Cardiac fibroblast (primary cell): Measurements from ENCODE around the gene CEP170B.

Source experiments
- DNase-seq, 2 donors: peaks; one replicate each; pipeline versions ENCODE4 v3.0.0 to v3.0.0-alpha.2; 2010; ENCODE audit warnings: low read depth in 2 of 2
- H3K4me3 ChIP-seq, 2 donors: replicated peaks in 1 of 2; 1 replicate in 1 of 2; 2 replicates in 1 of 2; pipeline ENCODE4 v1.5.1; 2011; ENCODE audit warnings: low read depth in 2 of 2, low read length in 2 of 2, mild to moderate bottlenecking in 2 of 2, moderate library complexity in 1 of 2
- CTCF ChIP-seq: IDR thresholded peaks from one replicate; pipeline ENCODE4 v1.5.1; 2011; ENCODE audit warnings: low read depth, mild to moderate bottlenecking, low read length, inconsistent platforms

CEP170B gene

GRCh38 chr14:104844306-104845032 lies 20.6 kb upstream of the CEP170B start:
- H3K4me3 ChIP-seq, result no peak overlapping the region
- TF ChIP-seq CTCF, result no peak

GRCh38 chr14:104845033-104845666 lies 19.9 kb upstream of the CEP170B start:
- no peak for TF ChIP-seq CTCF
- no peak overlapping the region for H3K4me3 ChIP-seq
- DNase-seq, result no peak

More at GRCh38 chr14:104844306-104845032, 20.6 kb upstream of the CEP170B start:
- no peak for DNase-seq

GRCh38 chr14:104845834-104846441 lies 19.1 kb upstream of the CEP170B start:
- no peak for TF ChIP-seq CTCF
- peak in 1 of 2 donors; percentile 42 for DNase-seq
- no peak overlapping the region for H3K4me3 ChIP-seq

GRCh38 chr14:104852280-104852663 lies 12.8 kb upstream of the CEP170B start:
- no peak for TF ChIP-seq CTCF
- no peak overlapping the region for H3K4me3 ChIP-seq
- DNase-seq, result no peak

- H3K4me3 ChIP-seq, result no peak overlapping the region
- TF ChIP-seq CTCF, result no peak
- no peak for DNase-seq
Observed at GRCh38 chr14:104855532-104856090, 9.5 kb upstream of the CEP170B start.

- DNase-seq, result no peak
- TF ChIP-seq CTCF, result no peak
- H3K4me3 ChIP-seq, result no peak overlapping the region
Observed at GRCh38 chr14:104856157-104856868, 8.8 kb upstream of the CEP170B start.
